Measurements from ENCODE around the gene ZSCAN21.
A peak's percentile ranks its signal among the peaks of the same experiment; 100 is the strongest.
"Not testable (repeated sequence)": the region's sequence is repeated elsewhere in the genome, so short reads cannot be mapped to it uniquely, and the experiment has no call there.

Gene ZSCAN21

GRCh38 chr7:100049441-100050291 lies at the start of gene ZSCAN21:
Gene ZSCAN21 (plus strand): TSS chr7:100049774. CDS start chr7:100057007, 7,233 bp downstream.
- FAIRE-seq = no peak
- DNase-seq (ENCODE audit: insufficient read length, low spot score) = peak; percentile 80

GRCh38 chr7:100000239-100000638 lies 49.3 kb upstream of the ZSCAN21 start:
- DNase-seq (ENCODE audit: insufficient read length, low spot score) = no peak
- no peak for FAIRE-seq

DNA sequence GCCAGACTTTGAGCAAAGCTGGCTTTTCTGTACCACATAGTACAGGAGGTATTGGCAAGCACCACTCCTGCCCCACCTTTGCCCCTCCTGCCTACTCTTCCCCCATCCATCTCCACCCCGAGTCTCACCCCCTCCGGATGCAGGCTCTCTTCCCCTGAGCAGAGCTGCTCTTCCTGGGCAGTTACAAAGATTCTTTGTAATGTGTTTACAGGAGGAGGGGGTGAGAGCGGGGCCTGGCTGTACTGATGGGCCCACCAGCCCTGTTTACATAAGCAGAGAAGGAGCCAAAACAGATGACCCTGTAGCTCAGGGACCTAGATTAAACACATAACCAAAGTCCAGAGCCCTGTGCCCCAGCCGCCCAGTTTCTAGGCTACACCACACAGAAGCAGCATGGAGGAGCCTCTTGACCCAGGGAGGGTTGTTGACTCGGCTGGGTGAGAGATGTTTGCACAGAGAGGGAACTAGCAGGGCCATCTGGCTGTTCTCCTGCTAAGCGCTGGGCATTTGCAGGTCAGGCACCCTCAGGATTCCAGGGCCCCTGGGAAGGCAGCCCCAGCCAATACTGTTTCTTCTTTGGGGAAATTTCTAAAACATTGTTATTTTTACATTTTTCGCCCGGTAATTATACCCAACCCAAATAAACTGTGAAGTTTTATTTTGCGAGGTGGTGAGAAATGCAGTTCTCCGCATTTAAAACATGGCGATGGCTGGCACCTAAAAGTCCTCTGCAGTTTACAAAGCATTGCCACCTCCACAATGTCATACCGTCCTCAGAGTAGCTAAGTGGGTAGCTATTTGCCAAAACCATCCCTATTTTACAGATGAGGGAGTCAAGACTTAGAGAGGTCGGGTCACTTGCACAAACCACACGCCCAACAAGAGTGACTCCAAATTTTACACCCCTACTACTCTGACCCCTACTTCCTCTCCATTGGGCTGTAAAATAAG lies 45.6 kb upstream of the ZSCAN21 start:
- FAIRE-seq = no peak
- DNase-seq (ENCODE audit: insufficient read length, low spot score) = no peak

- no peak for FAIRE-seq
- no peak for DNase-seq (ENCODE audit: insufficient read length, low spot score)
Measured at GRCh38 chr7:100007887-100008286, 41.7 kb upstream of the ZSCAN21 start.

GRCh38 chr7:100008525-100008924 lies 41.0 kb upstream of the ZSCAN21 start:
- DNase-seq (ENCODE audit: insufficient read length, low spot score) = no peak
- FAIRE-seq = no peak

GRCh38 chr7:100009952-100010351 lies 39.6 kb upstream of the ZSCAN21 start:
- not testable (repeated sequence) for FAIRE-seq

DNA sequence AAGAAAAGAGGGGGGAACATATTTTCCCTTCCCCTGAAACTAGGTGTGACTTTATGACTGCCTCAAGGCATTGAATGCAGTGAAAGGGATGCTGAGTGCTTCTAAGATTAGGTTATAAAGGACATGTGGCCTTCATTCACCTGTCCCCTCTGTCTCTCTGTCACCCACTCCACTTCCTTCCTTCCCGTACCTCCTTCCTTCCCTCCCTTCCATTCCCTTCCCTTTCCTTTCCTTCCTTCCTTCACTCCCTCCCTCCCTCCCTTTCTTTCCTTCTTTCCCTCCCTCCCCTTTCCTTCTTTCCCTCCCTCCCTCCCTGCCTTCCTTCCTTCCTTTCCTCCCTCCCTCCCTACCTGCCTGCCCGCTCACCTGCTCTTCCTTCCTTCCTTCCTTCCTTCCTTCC lies 38.7 kb upstream of the ZSCAN21 start:
- DNase-seq (ENCODE audit: insufficient read length, low spot score) = no peak
- no peak for FAIRE-seq

More at GRCh38 chr7:100009952-100010351, 39.6 kb upstream of the ZSCAN21 start:
- DNase-seq (ENCODE audit: insufficient read length, low spot score) = not testable (repeated sequence)

DNA sequence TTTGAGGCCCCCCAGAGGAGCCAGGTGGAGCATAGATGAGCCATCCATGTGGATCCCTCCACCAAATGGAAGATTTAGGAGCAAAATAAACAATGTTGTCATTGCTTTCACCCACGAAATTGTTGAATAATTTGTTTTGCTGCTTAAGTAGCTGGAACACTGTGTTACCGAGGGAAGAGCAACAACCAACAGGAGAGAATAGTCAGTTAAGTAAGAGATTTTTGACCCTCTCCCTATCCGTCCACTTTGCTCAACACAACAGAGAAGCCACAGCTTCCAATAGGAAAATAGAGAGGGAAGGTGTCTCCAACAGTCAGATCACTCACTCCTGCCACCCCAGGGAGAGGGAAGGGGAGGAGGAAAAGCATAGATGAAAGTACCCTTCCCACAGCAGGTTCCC lies 38.1 kb upstream of the ZSCAN21 start:
- no peak for DNase-seq (ENCODE audit: insufficient read length, low spot score)
- no peak for FAIRE-seq

DNA sequence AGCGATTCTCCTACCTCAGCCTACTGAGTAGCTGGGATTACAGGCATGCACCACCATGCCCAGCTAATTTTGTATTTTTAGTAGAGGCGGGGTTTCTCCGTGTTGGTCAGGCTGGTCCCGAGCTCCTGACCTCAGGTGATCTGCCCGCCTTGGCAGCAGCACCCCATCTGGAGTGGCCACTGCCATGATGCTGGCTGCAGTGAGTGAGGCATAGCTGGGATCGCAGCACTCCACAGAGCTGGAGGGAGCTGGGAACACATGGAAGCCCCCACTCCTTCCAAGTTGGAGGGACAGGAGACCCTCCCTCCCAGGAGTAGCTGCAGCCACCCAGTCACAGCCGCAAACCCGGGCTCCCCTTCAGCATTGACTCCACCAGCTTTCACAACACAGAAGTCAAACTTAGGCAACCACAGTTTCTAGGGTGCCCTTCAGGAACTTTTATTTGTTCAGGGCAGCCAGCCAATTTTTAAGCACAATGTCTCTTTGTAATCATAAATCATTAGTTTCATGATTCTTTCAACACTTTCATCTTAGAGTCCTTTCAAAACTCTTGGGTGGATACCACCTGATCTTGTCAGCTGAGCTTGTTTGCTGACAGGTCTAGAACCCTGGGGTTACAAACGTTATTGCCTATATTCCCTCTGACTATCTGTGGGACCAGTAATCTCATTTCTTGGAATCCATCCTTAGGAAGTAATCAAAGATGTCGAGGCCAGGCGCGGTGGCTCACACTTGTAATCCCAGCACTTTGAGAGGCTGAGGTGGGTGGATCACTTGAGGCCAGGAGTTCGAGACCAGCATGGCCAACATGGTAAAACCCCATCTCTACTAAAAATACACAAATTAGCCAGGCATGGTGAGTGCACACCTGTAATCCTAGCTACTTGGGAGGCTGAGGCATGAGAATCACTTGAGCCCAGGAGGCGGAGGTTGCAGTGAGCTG lies 36.9 kb upstream of the ZSCAN21 start:
- FAIRE-seq; DNase-seq (ENCODE audit: insufficient read length, low spot score): not testable (repeated sequence)

GRCh38 chr7:100013328-100013676 lies 36.3 kb upstream of the ZSCAN21 start:
- FAIRE-seq (no peak), DNase-seq (ENCODE audit: insufficient read length, low spot score) (no peak)

GRCh38 chr7:100015232-100016214 lies 34.1 kb upstream of the ZSCAN21 start, which contains the start of gene ZKSCAN1:
Gene ZKSCAN1 (plus strand): TSS chr7:100015596. CDS start chr7:100023507, 7,911 bp downstream.
- DNase-seq (ENCODE audit: insufficient read length, low spot score) = peak; percentile 87
- no peak for FAIRE-seq

- FAIRE-seq = no peak
- no peak for DNase-seq (ENCODE audit: insufficient read length, low spot score)
Measured at GRCh38 chr7:100016215-100016901, 33.2 kb upstream of the ZSCAN21 start.

DNA sequence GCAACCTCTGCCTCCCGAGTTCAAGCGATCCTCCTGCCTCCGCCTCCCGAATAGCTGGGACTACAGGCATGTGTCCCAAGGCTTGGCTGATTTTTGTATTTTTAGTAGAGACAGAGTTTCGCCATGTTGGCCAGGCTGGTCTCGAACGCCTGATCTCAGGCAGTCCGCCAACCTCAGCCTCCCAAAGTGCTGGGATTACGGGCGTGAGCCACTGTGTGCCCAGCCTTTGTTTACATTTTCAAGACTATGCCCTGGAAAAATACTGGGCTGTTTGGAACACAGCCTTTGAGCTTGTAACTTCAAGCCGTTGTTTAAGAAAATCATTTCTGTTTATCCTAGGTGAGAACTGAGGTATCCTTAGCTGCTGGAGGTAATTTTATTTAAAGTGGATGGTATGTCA lies 32.3 kb upstream of the ZSCAN21 start:
- FAIRE-seq (no peak), DNase-seq (ENCODE audit: insufficient read length, low spot score) (no peak)

DNA sequence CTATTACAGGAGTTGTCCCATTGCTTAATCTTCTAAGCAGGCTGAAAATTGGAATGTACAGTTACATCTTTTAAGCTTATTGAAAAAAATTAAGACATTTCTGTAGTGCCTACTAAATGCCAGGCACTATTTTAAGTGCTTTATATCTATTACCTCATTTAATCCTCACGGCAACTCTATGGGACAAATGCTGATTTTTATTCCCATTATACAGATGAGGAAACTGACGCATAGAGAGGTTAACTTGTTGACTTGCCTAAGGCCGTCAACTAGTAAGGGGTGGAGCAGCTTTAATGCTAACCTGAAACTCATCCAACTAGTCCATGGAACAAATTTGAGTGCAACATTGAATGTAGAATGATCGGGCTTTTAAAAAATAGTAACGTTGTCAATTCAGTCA lies 31.7 kb upstream of the ZSCAN21 start:
- no peak for FAIRE-seq

GRCh38 chr7:100019908-100020307 lies 29.7 kb upstream of the ZSCAN21 start:
- FAIRE-seq (no peak), DNase-seq (ENCODE audit: insufficient read length, low spot score) (no peak)

More for the DNA sequence above, 31.7 kb upstream of the ZSCAN21 start:
- DNase-seq (ENCODE audit: insufficient read length, low spot score) = no peak

DNA sequence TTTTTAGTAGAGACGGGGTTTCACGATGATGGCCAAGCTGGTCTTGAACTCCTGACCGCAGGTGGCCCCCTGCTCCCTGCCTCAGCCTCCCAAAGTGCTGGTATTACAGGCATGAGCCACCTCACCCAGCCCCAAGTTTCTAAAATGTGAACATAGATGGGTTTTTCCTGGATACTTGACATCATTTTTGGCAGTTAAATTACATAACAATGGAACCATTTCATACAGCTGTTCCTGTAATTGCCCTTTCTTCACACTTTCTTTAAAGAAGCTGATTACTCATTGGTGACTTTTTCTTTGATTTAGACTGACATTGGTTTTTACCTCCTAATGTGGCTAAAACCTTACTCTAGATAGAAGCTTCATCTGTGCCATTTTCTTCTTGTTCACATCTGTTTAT lies 28.3 kb upstream of the ZSCAN21 start:
- FAIRE-seq (no peak), DNase-seq (ENCODE audit: insufficient read length, low spot score) (no peak)

DNA sequence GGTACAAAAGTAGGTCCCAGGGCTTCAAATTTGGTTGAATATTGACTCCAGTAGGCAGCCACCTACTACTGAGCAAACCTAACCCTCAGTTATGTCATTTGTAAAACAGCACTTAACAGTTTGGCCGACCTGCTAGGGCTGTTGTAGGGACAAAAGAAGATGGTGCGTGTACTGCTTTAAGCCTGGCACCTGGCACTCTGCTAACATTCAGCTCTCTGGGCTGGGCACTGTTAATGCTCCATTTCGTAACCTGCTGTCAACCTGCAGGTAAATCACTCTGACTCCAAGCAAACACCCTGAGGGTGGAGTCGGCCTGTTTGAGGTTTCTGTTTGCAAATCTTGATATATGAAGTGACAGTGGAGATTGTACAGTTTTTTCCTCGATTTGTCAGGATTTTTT lies 27.0 kb upstream of the ZSCAN21 start:
- no peak for DNase-seq (ENCODE audit: insufficient read length, low spot score)
- no peak for FAIRE-seq

GRCh38 chr7:100023526-100023925 lies 26.0 kb upstream of the ZSCAN21 start:
- no peak for DNase-seq (ENCODE audit: insufficient read length, low spot score)
- FAIRE-seq = no peak
